ENCODE results near the gene KCNJ6.

- TF ChIP-seq POLR2A (IDR thresholded peaks at IDR 0.05; ENCODE audit: low read length) (no peak), GATA1 (IDR thresholded peaks at IDR 0.05; ENCODE audit: low read depth, low read length) (no peak)
These were observed 178.8 kb downstream of the KCNJ6 start for GRCh38 chr21:37737507-37737906.

Measured in erythroblast (primary cell).